Endothelial cell of umbilical vein (primary cell): ENCODE measurements around the gene CCNY. TPM values are rescaled to one million over a fixed set of nuclear protein-coding genes. Genes with fewer than 3 reads are reported as not detected.
A peak's percentile ranks its signal among the peaks of the same experiment; 100 is the strongest.

ENCODE experiments used
- BruUV-seq: library from RNA; stranded (reverse); fragments of 400-500 nt; replicated peaks from 2 replicates; lab custom pipeline; 2021; lab: Mats Ljungman, UMichigan
- CTCF ChIA-PET: fragments of 300-600, 350-600 bp; sonication (Branson Sonifier 250); formaldehyde crosslinking; loops from one replicate; lab custom pipeline; 2021; ENCODE audit warnings: antibody characterized with exemption, inconsistent platforms; lab: Charles Lee
- POLR2A ChIA-PET: fragments of 300-600, 350-600 bp; sonication (Branson Sonifier 250); formaldehyde crosslinking; loops from one replicate; lab custom pipeline; 2021; ENCODE audit warnings: antibody characterized with exemption, inconsistent platforms; lab: Charles Lee
- DNase-seq: peaks from one replicate; pipeline ENCODE4 v3.0.0-alpha.2; 2011; ENCODE audit warnings: low read depth, low spot score
- FAIRE-seq: peaks from 2 replicates; lab custom pipeline; 2011; peaks lifted over from hg19 to GRCh38; lab: Jason Lieb, UNC
- H2AFZ ChIP-seq: 2 replicates; pipeline ENCODE4 v1.6.0; 2012; ENCODE audit warnings: low read depth, low read length, control low read depth, inconsistent platforms
- H3K27ac ChIP-seq: 2 replicates; pipeline ENCODE4 v1.5.1; 2011; ENCODE audit warnings: low read depth, mild to moderate bottlenecking, control low read depth, low read length, moderate library complexity; ENCODE audit not compliant: insufficient read depth
- H3K27me3 ChIP-seq, 2 experiments: 2 replicates each; pipeline versions ENCODE4 v1.6.0 to v1.6.1; 2011; ENCODE audit warnings: low read length in 2 of 2, mixed read lengths in 1 of 2; ENCODE audit not compliant: control insufficient read depth in 2 of 2, insufficient read depth in 2 of 2
- H3K36me3 ChIP-seq, 2 experiments: 2 replicates in 1 of 2; 3 replicates in 1 of 2; pipeline ENCODE4 v1.5.1; 2011; ENCODE audit warnings: low read length in 2 of 2, mild to moderate bottlenecking in 1 of 2, moderate library complexity in 1 of 2; ENCODE audit not compliant: control insufficient read depth in 2 of 2, insufficient read depth in 2 of 2; ENCODE audit errors: extremely low read depth in 1 of 2
- H3K4me1 ChIP-seq: 3 replicates; pipeline ENCODE4 v1.5.1; 2011; ENCODE audit warnings: mild to moderate bottlenecking, low read length; ENCODE audit not compliant: control insufficient read depth, insufficient read depth; ENCODE audit errors: extremely low read depth
- H3K4me2 ChIP-seq: 2 replicates; pipeline ENCODE4 v1.6.1; 2011; ENCODE audit warnings: low read length, control low read depth, mixed read lengths; ENCODE audit not compliant: insufficient read depth
- H3K4me3 ChIP-seq, 3 experiments: fragments of 200-600 bp in 1 of 3; sonication (generic), shearing (Covaris generic) in 1 of 3; replicated peaks in 1 of 3; 2 replicates each; pipeline ENCODE4 v1.5.1; 2011 to 2016; ENCODE audit warnings: control low read depth in 3 of 3, low read length in 3 of 3, mild to moderate bottlenecking in 2 of 3, inconsistent platforms in 1 of 3, low read depth in 1 of 3, moderate library complexity in 1 of 3; ENCODE audit not compliant: insufficient read depth in 1 of 3
- H3K79me2 ChIP-seq: 2 replicates; pipeline ENCODE4 v1.6.0; 2012; ENCODE audit warnings: low read length, inconsistent platforms; ENCODE audit not compliant: control insufficient read depth, insufficient read depth
- H3K9ac ChIP-seq: replicated peaks from 2 replicates; pipeline ENCODE3; 2011; ENCODE audit warnings: low read length, control low read depth; ENCODE audit not compliant: insufficient read depth; ENCODE audit errors: extremely low read depth
- H3K9me1 ChIP-seq: replicated peaks from 3 replicates; pipeline ENCODE4 v1.6.0; 2011; ENCODE audit warnings: mild to moderate bottlenecking, low read length; ENCODE audit not compliant: control insufficient read depth, insufficient read depth; ENCODE audit errors: extremely low read depth
- H3K9me3 ChIP-seq: replicated peaks from 2 replicates; pipeline ENCODE4 v1.5.1; 2012; ENCODE audit warnings: low read length, inconsistent platforms; ENCODE audit not compliant: control insufficient read depth, insufficient read depth
- H4K20me1 ChIP-seq: replicated peaks from 2 replicates; pipeline ENCODE3; 2011; ENCODE audit warnings: mild to moderate bottlenecking, low read length; ENCODE audit not compliant: control insufficient read depth, insufficient read depth; ENCODE audit errors: extremely low read depth
- EZH2 ChIP-seq: IDR thresholded peaks from 2 replicates; pipeline ENCODE4 v1.6.1; 2012; ENCODE audit warnings: borderline replicate concordance, low read depth, mild to moderate bottlenecking, moderate library complexity, low read length, inconsistent platforms; ENCODE audit not compliant: severe bottlenecking
- FOS ChIP-seq: IDR thresholded peaks from 2 replicates; pipeline ENCODE4 v1.6.1; 2011; ENCODE audit warnings: mild to moderate bottlenecking, low read length, moderate library complexity, borderline replicate concordance; ENCODE audit not compliant: insufficient read depth
- GATA2 ChIP-seq: IDR thresholded peaks from 2 replicates; pipeline ENCODE4 v1.7.0; 2011; ENCODE audit warnings: low read depth, mild to moderate bottlenecking, moderate library complexity, mixed read lengths, low read length; ENCODE audit not compliant: insufficient read length, insufficient read depth
- JUN ChIP-seq: IDR thresholded peaks from 2 replicates; pipeline ENCODE4 v1.6.1; 2011; ENCODE audit warnings: borderline replicate concordance, low read depth; ENCODE audit not compliant: insufficient read length, insufficient read depth
- MAX ChIP-seq: IDR thresholded peaks from 2 replicates; pipeline ENCODE4 v1.6.1; 2011; ENCODE audit not compliant: insufficient read depth, insufficient read length
- dilution Hi-C: fragments of 300-500 bp; cut with MboI; formaldehyde crosslinking; loops from one replicate; pipeline ENCODE4 v1.15.0; 2019; ENCODE audit warnings: low sequenced_read_pairs; ENCODE audit not compliant: extremely low pct_ligation_motif_present
- intact Hi-C: fragments of 100-400 bp; cut with micrococcal nuclease; formaldehyde crosslinking; loops from one replicate; pipeline ENCODE4 v1.10.0; 2022
- polyA plus RNA-seq, 4 experiments: library from polyadenylated mRNA; depleted of rRNA in 3 of 4; stranded (reverse) in 3 of 4; unstranded in 1 of 4; fragments of >200 nt; gene quantifications; 2 replicates each; pipeline versions ENCODE4 v1.2.1 to v1.2.3, GENCODE V29; 2011 to 2012; ENCODE audit warnings: missing spikeins in 1 of 4
- total RNA-seq: library from RNA; stranded (reverse); gene quantifications from 2 replicates; pipeline ENCODE4 v1.2.3, GENCODE V29; 2021
- TF ChIP-seq, protein P1 (sequence below), 2 donors: IDR thresholded peaks; 1 replicate in 1 of 2; 2 replicates in 1 of 2; pipeline ENCODE4 v1.5.1; 2011; ENCODE audit warnings: low read length in 2 of 2, mild to moderate bottlenecking in 2 of 2, moderate library complexity in 2 of 2, control low read depth in 1 of 2, inconsistent platforms in 1 of 2, low read depth in 1 of 2; ENCODE audit not compliant: insufficient read depth in 1 of 2; ENCODE audit errors: extremely low read depth in 1 of 2

CCNY gene
- total and polyA plus RNA-seq, 2 donors (not counting 3 experiments of a cell fraction or from before 2014, with no cell fraction given) = 61.5 to 107 TPM

- BruUV-seq = no TSS peak
- Histone ChIP-seq H3K4me3 (no peak overlapping the region), H4K20me1 (no peaks in the 10 kb centered on the region), H3K79me2 (peaks cover 81% of the 10 kb centered on the region), H2AFZ (no peak overlapping the region), H3K4me2 (no peak overlapping the region), H3K36me3 (no peaks in the 10 kb centered on the region), H3K9me3 (no peaks in the 10 kb centered on the region), H3K27ac (peak overlapping the region; percentile 39), H3K9me1 (no peaks in the 10 kb centered on the region), H3K27me3 (no peaks in the 10 kb centered on the region), H3K4me1 (peaks cover 66% of the 10 kb centered on the region), H3K9ac (no peak overlapping the region)
- TF ChIP-seq MAX (no peak), GATA2 (no peak), JUN (peak; percentile 33), FOS (no peak), EZH2 (no peak)
- TF ChIP-seq, protein P1, sequence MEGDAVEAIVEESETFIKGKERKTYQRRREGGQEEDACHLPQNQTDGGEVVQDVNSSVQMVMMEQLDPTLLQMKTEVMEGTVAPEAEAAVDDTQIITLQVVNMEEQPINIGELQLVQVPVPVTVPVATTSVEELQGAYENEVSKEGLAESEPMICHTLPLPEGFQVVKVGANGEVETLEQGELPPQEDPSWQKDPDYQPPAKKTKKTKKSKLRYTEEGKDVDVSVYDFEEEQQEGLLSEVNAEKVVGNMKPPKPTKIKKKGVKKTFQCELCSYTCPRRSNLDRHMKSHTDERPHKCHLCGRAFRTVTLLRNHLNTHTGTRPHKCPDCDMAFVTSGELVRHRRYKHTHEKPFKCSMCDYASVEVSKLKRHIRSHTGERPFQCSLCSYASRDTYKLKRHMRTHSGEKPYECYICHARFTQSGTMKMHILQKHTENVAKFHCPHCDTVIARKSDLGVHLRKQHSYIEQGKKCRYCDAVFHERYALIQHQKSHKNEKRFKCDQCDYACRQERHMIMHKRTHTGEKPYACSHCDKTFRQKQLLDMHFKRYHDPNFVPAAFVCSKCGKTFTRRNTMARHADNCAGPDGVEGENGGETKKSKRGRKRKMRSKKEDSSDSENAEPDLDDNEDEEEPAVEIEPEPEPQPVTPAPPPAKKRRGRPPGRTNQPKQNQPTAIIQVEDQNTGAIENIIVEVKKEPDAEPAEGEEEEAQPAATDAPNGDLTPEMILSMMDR (IDR thresholded peaks at IDR 0.05; ENCODE audit: extremely low read depth in 1 of 2, insufficient read depth in 1 of 2, low read depth in 1 of 2, low read length in 2 of 2) = no peak
- CTCF ChIA-PET = no interaction called here
- dilution Hi-C loops = no loop called here
- no peak for DNase-seq
- FAIRE-seq = no peak
- intact Hi-C loops = no loop called here
- POLR2A ChIA-PET = no interaction called here
Observed at GRCh38 chr10:35377050-35377728, 40.9 kb downstream of the CCNY start.
